GM12873 (cell line): Measurements from ENCODE around the gene FGF9.

Experiments used
- TF ChIP-seq, protein P1 (sequence below): IDR thresholded peaks from 2 replicates; pipeline ENCODE4 v1.5.1; 2012; ENCODE audit warnings: low read depth, mild to moderate bottlenecking, moderate library complexity, low read length, control low read depth; ENCODE audit not compliant: insufficient read depth; ENCODE audit errors: missing control alignments

Gene FGF9

DNA sequence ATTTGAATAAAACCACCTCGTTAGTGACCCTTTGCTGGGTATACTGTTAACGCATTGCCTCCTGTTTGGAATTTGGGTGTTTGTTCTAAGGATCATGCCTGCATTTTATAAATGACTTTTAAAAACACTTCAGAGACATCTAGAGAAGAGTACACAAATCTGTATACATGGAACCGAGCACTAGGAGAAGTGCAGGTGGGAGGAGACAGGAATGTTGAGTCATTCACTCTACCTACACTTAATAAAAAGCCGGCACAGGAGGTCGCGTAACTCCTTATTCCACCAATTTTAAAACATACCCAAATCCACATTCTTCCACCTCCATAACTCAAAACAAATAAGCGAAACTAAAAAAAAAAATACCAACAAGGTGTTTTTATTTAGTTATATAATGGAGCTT, 48.6 kb downstream of the FGF9 start:
- TF ChIP-seq, protein P1, sequence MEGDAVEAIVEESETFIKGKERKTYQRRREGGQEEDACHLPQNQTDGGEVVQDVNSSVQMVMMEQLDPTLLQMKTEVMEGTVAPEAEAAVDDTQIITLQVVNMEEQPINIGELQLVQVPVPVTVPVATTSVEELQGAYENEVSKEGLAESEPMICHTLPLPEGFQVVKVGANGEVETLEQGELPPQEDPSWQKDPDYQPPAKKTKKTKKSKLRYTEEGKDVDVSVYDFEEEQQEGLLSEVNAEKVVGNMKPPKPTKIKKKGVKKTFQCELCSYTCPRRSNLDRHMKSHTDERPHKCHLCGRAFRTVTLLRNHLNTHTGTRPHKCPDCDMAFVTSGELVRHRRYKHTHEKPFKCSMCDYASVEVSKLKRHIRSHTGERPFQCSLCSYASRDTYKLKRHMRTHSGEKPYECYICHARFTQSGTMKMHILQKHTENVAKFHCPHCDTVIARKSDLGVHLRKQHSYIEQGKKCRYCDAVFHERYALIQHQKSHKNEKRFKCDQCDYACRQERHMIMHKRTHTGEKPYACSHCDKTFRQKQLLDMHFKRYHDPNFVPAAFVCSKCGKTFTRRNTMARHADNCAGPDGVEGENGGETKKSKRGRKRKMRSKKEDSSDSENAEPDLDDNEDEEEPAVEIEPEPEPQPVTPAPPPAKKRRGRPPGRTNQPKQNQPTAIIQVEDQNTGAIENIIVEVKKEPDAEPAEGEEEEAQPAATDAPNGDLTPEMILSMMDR, result no peak

DNA sequence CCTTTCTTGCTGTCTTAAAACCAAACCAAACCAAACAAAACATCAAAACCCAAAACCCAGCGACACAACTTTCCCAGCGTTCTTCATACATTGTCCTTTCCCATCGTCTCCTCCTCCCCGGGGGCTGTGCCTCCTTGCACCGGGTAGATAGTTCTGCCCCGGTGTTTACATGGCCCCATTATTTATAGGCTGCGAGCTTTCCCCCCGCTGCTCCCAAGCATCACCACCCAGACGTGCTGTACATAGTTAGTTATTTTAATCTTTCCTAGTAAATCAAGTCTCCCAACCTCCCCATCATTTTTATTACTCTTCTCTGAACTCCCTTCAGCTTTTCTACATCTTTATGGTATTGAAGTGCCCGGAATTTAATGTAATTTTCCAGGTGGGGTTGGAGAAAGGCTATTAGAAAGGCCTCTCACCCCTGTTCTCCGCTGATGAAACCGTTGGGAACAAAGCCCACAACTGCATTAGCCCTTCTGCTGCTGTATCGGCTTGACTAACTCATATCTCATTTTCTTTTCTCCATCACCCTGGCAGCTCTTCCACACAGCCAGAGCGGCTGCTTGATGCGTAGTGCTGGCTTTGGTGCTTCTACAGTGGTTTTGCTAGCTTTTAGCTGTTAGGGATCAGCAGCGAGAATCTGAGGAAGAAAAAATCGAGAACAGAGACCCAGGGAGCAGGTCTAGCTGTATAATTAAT, 53.1 kb downstream of the FGF9 start:
- TF ChIP-seq, protein P1, result no peak

DNA sequence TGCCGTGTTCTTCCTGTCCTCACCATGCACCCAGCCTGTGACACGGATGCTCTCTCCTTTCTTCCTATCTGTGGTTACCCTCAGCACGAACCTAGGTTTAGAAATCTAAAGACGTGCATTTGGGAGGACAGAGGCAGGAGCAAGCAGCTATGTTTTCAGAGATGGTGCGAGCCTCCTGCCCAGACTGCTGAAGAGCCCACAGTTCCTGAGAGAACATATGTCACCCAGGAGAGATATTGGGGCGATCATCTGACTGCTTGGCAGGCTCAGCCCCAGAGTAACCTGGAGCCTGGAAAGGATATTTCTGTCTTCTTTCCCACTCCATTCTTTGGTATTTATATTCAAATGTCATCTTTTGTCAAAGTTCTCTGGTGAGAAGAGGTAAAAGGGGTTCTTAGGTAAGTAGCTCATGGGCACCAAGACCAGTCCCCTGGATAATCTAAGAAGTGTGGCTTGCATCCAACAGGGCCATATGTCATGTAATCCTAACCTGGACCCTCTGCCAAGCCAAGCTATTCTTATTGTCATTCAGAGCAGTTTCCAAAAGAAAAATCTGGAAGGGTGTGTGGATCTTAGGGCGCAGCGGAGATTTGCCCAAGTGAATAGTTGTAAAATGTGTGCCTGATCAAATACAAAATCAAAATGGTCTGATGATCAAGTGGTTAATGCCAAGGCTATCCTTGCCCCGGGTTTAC, 59.5 kb downstream of the FGF9 start:
- TF ChIP-seq, protein P1, result no peak

DNA sequence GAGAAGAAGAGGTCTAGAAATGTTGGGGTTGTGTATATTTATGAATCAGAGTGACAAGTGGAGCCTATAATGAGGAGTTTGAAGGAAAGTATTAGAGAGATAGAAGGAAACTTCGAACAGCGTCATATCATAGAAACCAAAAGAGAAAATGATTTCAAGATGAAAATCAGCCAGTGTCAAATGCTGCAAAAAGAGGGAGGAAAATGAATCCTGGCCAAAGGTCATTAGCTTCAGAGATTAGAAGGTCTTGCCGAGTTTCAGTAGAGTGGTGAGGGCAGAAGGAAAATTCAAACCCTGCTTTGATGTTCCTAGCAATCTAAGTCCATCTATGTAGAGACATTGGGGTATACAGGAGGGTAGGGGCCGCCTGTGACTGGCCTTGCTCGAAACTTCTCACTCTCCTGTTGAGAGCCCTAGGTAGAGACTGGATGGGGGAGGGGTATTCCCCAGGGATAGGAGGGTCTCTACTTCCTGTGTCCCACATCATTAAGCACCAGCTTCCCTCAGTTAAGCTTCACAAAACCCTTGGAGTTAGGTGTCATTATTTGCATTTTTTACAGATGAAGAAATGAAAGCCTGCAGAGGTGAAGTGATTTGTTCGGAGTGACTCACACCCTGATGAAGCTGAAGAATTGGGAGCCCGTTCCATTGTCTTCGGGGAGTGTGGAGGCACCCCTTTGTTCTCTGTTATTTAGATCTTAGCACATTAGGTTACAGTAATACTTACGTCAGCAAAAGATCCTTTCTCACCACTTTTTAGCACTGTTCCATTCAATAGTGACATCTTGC, 62.8 kb downstream of the FGF9 start:
- TF ChIP-seq, protein P1, result no peak

DNA sequence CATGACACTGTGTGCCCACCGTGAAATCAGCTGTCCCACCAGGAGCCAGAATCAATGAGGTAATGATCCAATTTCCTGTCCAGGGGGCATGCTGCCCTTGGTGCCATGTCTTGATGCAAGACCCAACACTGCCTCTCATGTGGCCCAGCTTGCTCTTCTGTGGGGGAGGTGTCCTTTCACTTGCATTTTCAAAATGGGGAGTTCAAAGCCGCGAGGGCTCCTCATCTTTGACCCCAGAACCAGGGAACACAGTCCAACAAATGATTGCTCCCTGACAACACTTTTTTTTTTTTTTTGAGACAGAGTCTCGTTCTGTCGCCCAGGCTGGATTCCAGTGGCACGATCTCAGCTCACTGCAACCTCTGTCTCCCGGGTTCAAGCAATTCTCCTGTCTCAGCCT, 64.1 kb downstream of the FGF9 start:
- TF ChIP-seq, protein P1, result no peak

DNA sequence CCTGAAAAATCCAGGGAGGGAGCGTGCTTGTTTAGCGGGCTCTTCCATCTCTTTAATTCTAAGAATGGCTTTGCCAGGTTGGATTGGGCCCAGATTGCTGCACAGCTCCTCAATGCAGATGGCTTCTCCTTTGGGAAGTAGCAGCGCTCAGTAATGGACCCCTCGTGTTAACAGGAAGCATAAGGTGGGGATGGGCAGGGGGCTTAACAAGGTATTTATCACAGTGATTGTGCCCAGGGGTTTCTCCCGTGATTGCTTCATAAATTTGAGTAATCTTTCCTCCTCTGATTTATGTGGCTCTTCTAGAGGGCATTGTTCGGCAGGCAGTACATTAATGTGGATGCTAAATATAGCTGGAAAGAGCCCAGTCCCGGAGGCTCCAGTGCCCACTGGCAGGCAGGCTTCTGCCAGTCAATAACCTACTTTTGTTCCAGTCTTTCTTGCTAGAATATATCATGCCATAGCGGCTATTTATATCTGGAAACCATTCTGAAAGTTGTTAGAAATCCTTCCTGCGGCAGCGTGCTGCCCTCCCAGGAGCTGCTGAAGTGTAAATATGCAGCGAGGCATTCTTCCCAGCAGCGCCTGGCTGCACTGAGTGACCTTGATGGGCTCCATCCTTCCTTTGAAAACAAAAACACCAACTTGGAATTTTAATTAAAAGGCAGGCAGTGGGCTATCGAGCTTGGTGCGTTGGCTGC, 65.0 kb downstream of the FGF9 start:
- TF ChIP-seq, protein P1, result no peak

DNA sequence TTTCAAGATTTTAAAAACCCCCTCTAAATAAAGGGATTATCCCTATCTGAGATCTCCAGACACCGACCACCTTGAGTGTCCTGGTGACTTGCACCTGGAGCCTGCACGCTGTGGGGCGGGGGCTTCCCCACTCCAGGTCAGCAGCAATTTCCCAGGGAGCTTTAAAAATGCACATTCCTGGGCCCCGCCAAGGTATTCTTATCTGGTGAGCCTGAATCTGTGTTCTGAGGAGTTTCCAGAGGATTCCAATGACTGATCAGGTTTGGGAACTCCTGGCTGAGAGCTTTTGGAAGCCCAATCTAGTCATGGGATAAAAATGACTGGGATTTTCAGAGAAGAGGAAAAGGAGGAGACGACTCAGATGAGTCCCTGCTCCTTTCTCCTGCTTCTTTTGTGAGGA, 66.1 kb downstream of the FGF9 start:
- TF ChIP-seq, protein P1, result no peak
